Measurements from ENCODE around the gene ACBD3.

DNA sequence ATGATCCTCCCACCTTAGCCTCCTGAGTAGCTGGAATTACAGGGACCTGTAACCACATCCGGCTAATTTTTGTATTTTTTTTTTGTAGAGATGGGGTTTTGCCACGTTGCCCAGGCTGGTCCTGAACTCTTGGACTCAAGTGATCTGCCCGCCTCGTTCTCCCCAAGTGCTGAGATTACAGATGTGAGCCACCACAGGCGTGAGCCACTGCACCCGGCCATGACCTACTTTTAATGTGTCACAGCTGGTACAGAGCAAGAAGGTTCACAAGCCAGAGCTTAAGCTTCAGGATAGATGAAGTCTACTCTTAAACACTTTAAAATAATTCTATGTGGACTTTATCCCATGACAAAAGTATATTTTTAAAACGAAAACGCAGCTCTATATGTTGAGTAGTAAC, 23.6 kb downstream of the ACBD3 start:
- no peak for TF ChIP-seq POLR2A (IDR thresholded peaks at IDR 0.05)
- TF ChIP-seq, protein P1, sequence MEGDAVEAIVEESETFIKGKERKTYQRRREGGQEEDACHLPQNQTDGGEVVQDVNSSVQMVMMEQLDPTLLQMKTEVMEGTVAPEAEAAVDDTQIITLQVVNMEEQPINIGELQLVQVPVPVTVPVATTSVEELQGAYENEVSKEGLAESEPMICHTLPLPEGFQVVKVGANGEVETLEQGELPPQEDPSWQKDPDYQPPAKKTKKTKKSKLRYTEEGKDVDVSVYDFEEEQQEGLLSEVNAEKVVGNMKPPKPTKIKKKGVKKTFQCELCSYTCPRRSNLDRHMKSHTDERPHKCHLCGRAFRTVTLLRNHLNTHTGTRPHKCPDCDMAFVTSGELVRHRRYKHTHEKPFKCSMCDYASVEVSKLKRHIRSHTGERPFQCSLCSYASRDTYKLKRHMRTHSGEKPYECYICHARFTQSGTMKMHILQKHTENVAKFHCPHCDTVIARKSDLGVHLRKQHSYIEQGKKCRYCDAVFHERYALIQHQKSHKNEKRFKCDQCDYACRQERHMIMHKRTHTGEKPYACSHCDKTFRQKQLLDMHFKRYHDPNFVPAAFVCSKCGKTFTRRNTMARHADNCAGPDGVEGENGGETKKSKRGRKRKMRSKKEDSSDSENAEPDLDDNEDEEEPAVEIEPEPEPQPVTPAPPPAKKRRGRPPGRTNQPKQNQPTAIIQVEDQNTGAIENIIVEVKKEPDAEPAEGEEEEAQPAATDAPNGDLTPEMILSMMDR (IDR thresholded peaks at IDR 0.05) = no peak
